GM19452 (cell line): ENCODE data around the gene RASD1.

ENCODE experiments used
- ATAC-seq: cut with Tn5 transposase; IDR thresholded peaks from one replicate; pipeline ENCODE4 v1.9.1; 2021; ENCODE audit not compliant: unreplicated experiment

Gene RASD1

GRCh38 chr17:17445925-17446665 lies 50.1 kb downstream of the RASD1 start:
- no peak for ATAC-seq

- ATAC-seq, result no peak
These were observed 50.8 kb downstream of the RASD1 start for GRCh38 chr17:17445296-17445924.
